GM12872 (cell line): ENCODE results near the gene MRPL48.

Source experiments
- CTCF ChIP-seq: IDR thresholded peaks from 3 replicates; pipeline ENCODE4 v1.5.1; 2011; ENCODE audit warnings: low read depth, mild to moderate bottlenecking, low read length, moderate library complexity; ENCODE audit not compliant: insufficient read depth

MRPL48 gene

GRCh38 chr11:73866586-73866996 is 78.9 kb downstream of the MRPL48 start:
- no peak for TF ChIP-seq CTCF

GRCh38 chr11:73869332-73869949 is 81.8 kb downstream of the MRPL48 start:
- TF ChIP-seq CTCF: no peak

GRCh38 chr11:73870261-73870660 is 82.6 kb downstream of the MRPL48 start:
- no peak for TF ChIP-seq CTCF

- TF ChIP-seq CTCF: no peak
These were observed 85.2 kb downstream of the MRPL48 start for GRCh38 chr11:73872749-73873357.

GRCh38 chr11:73875380-73875779 is 87.7 kb downstream of the MRPL48 start:
- TF ChIP-seq CTCF: no peak

GRCh38 chr11:73875840-73876239 is 88.2 kb downstream of the MRPL48 start:
- TF ChIP-seq CTCF: no peak

GRCh38 chr11:73876424-73877310 is 89.0 kb downstream of the MRPL48 start, which contains the start of the genes COA4 and PAAF1:
COA4 (minus strand) TSS chr11:73876846; CDS start chr11:73873378, 3,468 bp downstream.
PAAF1 (plus strand) TSS chr11:73876999; CDS start chr11:73877022, 23 bp downstream.
- TF ChIP-seq CTCF: no peak
